Testis (tissue), 2 donors: ENCODE data around the gene BGN.

Experiments
- CTCF ChIP-seq, 3 experiments: fragments of 450-650 bp in 2 of 3; fragments of 200-600 bp in 1 of 3; sonication (generic) in 1 of 3; IDR thresholded peaks; one replicate each; pipeline ENCODE4 v1.5.1; 2016 to 2019; ENCODE audit warnings: antibody characterized with exemption in 3 of 3, mild to moderate bottlenecking in 2 of 3, moderate library complexity in 1 of 3
- POLR2A ChIP-seq: fragments of 450-650 bp; IDR thresholded peaks from one replicate; pipeline ENCODE4 v1.6.1; 2017; ENCODE audit warnings: antibody characterized with exemption, mild to moderate bottlenecking, moderate library complexity

DNA sequence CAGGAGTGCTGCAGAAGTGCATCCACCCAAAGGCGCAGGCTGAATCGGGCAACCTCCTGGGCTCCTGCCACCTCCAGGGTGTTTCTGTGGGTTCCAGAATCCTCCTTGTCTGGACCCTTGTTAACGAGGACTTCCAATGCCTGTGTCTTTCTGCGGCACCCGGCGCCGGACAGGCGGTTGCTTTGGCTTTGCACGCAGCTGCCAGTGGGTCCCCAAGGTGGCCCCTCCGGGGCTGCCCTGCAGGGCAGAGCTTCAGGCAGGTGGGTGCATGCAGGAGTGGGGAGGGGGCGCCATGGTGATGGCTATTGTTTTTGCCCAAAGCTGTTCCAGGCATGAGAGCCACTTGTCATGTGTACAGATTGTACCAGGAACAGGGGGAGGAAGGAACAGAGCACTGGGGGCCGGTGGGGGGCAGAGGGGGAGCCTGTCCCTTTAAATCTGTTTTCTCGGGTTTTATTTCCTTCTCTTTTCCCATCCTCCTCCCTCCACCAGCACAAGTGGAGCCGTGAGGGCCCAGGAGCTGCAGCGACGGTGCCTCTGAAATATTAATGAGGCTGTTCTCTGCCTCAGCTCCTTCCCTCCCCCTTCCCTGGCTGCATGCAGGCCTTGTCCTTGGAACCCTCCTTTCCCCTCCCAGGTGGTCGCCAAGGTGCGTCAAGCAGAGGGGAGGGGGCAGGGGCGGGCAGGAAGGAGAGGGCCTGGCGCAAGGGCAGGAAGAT lies 35.8 kb downstream of the BGN start:
- TF ChIP-seq CTCF (IDR thresholded peaks at IDR 0.05) (no peak), POLR2A (no peak)
